Measurements from ENCODE around the gene CNEP1R1.

DNA sequence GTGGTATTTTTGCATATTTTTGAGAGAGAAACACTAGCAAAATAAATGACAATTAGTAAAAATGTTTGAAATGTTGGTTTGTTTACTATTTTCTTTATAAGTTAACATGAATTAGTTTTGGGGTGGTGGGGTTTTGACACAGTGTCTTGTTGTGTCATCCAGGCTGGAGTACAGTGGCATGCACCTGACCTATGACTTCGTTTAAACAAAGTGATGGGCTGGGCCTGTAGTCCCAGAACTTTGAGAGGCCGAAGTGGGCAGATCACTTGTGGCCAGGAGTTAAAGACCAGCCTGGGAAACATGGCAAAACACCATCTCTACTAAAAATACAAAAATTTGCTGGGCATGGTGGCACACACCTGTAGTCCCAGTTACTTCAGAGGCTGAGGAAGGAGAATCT, 22.8 kb downstream of the CNEP1R1 start:
- TF ChIP-seq SP1 (IDR thresholded peaks at IDR 0.05) (no peak), HDGF (IDR thresholded peaks at IDR 0.05; ENCODE audit: borderline replicate concordance) (no peak), TARDBP (IDR thresholded peaks at IDR 0.05) (no peak), FOXK2 (IDR thresholded peaks at IDR 0.05) (no peak), NFRKB (IDR thresholded peaks at IDR 0.05) (no peak), FOXA1 (IDR thresholded peaks at IDR 0.05) (no peak), LEF1 (IDR thresholded peaks at IDR 0.05; ENCODE audit: borderline replicate concordance) (no peak), ZNF384 (IDR thresholded peaks at IDR 0.05) (no peak), ELF4 (IDR thresholded peaks at IDR 0.05) (no peak)

Measured in HEK293T (cell line).